ENCODE measurements around the gene COL12A1. TPM values are rescaled to one million over a fixed set of nuclear protein-coding genes. Genes with fewer than 3 reads are reported as not detected.

The COL12A1 gene
- total RNA-seq, 6 experiments from 2014 or later: 205 to 304 (median 227) TPM

DNA sequence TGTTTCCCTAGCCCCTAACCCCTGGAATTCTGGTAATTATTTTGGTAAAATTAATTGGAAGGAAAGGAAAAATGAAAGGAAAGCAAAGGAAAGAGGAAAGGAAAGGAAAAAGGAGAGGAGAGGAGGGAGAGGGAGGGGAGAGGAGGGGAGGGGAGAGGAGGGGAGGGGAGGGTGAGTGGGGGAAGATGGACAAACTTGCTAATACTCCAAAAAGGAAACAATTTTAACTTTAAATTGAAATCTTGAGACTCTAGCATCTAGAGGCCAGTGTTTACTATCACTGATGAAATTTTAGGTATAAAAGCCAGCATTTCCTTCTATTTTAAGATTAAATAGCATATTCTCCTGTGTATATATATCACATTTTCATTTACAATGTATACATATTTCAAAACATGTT, 156.5 kb downstream of the COL12A1 start:
- Mint-ChIP-seq H3K9me3 (no peaks in the 10 kb centered on the region), H3K27ac (no peak overlapping the region), H3K27me3 (ENCODE audit: insufficient read depth) (peaks cover 3% of the 10 kb centered on the region; the same call in 1 of the 2 replicates), H3K36me3 (ENCODE audit: low read depth) (no peaks in the 10 kb centered on the region), H3K4me3 (no peak overlapping the region), H3K4me1 (ENCODE audit: low read depth) (peaks cover 6% of the 10 kb centered on the region; the same call in 1 of the 2 replicates)
- no peak for TF ChIP-seq CTCF (IDR thresholded peaks at IDR 0.05)
- no peak for DNase-seq

- Mint-ChIP-seq H3K27ac (no peak overlapping the region), H3K4me1 (ENCODE audit: low read depth) (peaks cover 6% of the 10 kb centered on the region; the same call in 1 of the 2 replicates), H3K9me3 (peaks cover 13% of the 10 kb centered on the region; the same call in 1 of the 2 replicates), H3K27me3 (ENCODE audit: insufficient read depth) (no peaks in the 10 kb centered on the region), H3K36me3 (ENCODE audit: low read depth) (peaks cover 7% of the 10 kb centered on the region; the same call in 1 of the 2 replicates), H3K4me3 (no peak overlapping the region)
- TF ChIP-seq CTCF (IDR thresholded peaks at IDR 0.05): no peak
- DNase-seq: no peak
Observed at GRCh38 chr6:75044846-75045245, 161.0 kb downstream of the COL12A1 start.

DNA sequence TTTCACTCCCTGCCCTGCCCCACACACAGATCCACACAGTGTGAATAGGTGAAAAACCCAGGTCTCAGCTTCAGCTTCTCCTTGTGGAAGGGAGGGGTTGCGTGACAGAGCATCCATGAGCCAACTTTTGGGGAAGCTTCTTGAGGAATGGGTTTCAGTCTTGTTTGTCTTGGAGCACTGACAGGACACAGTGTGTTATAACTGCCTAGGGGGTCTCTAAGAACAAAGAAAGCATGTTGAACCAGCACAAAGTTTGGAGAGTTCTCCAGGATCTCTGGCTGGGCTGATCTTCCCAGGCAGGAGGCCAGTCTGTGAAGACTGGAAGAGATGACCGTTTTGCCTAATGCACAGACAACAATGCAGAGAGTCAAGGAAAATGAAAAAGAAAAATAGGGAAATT, 164.5 kb downstream of the COL12A1 start:
- H3K27ac Mint-ChIP-seq: no peak overlapping the region
- H3K36me3 Mint-ChIP-seq (ENCODE audit: low read depth): peaks cover 7% of the 10 kb centered on the region; the same call in 1 of the 2 replicates
- no peak overlapping the region for H3K4me3 Mint-ChIP-seq
- no peak for TF ChIP-seq CTCF (IDR thresholded peaks at IDR 0.05)
- no peak for DNase-seq
- H3K27me3 Mint-ChIP-seq (ENCODE audit: insufficient read depth): no peaks in the 10 kb centered on the region
- peaks cover 13% of the 10 kb centered on the region; the same call in 1 of the 2 replicates for H3K9me3 Mint-ChIP-seq
- peaks cover 6% of the 10 kb centered on the region; the same call in 1 of the 2 replicates for H3K4me1 Mint-ChIP-seq (ENCODE audit: low read depth)

Other genes starting within 250 kb of the COL12A1 start
- 100 to 1,000 TPM; 473 to 536 (median 489) TPM for gene COX7A2, start 37.7 kb upstream of the COL12A1 start, total RNA-seq (2021; fragmentation: NEBNext Ultra II Directional; extraction: Animal tissue kit (Norgen Biotek cat#: 25700))
- gene TMEM30A, start 78.7 kb upstream of the COL12A1 start, total RNA-seq (2021; fragmentation: NEBNext Ultra II Directional; extraction: Animal tissue kit (Norgen Biotek cat#: 25700)): 100 to 1,000 TPM; 154 to 232 (median 192) TPM

Measured in HFFc6 (cell line).